HCT116 (cell line): Measurements from ENCODE around the gene KANSL1.

Source experiments
- CEBPB ChIP-seq: IDR thresholded peaks from 2 replicates; pipeline ENCODE4 v1.6.1; 2012; ENCODE audit warnings: low read depth
- EZH2 ChIP-seq: fragments of 200-600 bp; sonication (generic); IDR thresholded peaks from 2 replicates; pipeline ENCODE4 v1.6.1; 2017; ENCODE audit warnings: antibody characterized with exemption, mixed run types
- EZH2phosphoT487 ChIP-seq: fragments of 200-600 bp; IDR thresholded peaks from 2 replicates; pipeline ENCODE4 v1.6.1; 2018; ENCODE audit warnings: antibody characterized with exemption, borderline replicate concordance
- JUND ChIP-seq: IDR thresholded peaks from 2 replicates; pipeline ENCODE4 v1.6.1; 2012
- POLR2A ChIP-seq: IDR thresholded peaks from 2 replicates; pipeline ENCODE4 v1.7.0; 2011; ENCODE audit warnings: borderline replicate concordance; ENCODE audit not compliant: insufficient read depth, insufficient read length; ENCODE audit errors: extremely low read depth
- SIN3A ChIP-seq: IDR thresholded peaks from 2 replicates; pipeline ENCODE4 v1.6.1; 2012; ENCODE audit warnings: low read depth
- SP1 ChIP-seq: IDR thresholded peaks from 2 replicates; pipeline ENCODE4 v1.6.1; 2012; ENCODE audit warnings: low read depth
- YY1 ChIP-seq: IDR thresholded peaks from 2 replicates; pipeline ENCODE4 v1.6.1; 2011; ENCODE audit warnings: low read length, low read depth, moderate library complexity, mild to moderate bottlenecking; ENCODE audit not compliant: insufficient replicate concordance; ENCODE audit errors: extremely low read depth
- ZFX ChIP-seq: fragments of 450-650 bp; IDR thresholded peaks from 2 replicates; pipeline ENCODE4 v1.6.1; 2017
- TF ChIP-seq, protein P1 (sequence below), 3 experiments: fragments of 200-600 bp in 1 of 3; sonication (generic) in 1 of 3; IDR thresholded peaks in 2 of 3; conservative IDR thresholded peaks in 1 of 3; 2 replicates each; pipeline ENCODE4 v1.5.1; 2012 to 2017; ENCODE audit warnings: low read depth in 2 of 3, low read length in 2 of 3, antibody characterized with exemption in 1 of 3, borderline replicate concordance in 1 of 3, control low read depth in 1 of 3, mild to moderate bottlenecking in 1 of 3, mixed read lengths in 1 of 3, mixed run types in 1 of 3, moderate library complexity in 1 of 3; ENCODE audit not compliant: insufficient read depth in 1 of 3
- TF ChIP-seq, protein P2 (sequence below): IDR thresholded peaks from 2 replicates; pipeline ENCODE4 v1.6.1; 2012
- TF ChIP-seq, protein P3 (sequence below): IDR thresholded peaks from 2 replicates; pipeline ENCODE4 v1.6.1; 2012
- TF ChIP-seq, protein P4 (sequence below): IDR thresholded peaks from 2 replicates; pipeline ENCODE4 v1.6.1; 2012; ENCODE audit warnings: low read depth

DNA sequence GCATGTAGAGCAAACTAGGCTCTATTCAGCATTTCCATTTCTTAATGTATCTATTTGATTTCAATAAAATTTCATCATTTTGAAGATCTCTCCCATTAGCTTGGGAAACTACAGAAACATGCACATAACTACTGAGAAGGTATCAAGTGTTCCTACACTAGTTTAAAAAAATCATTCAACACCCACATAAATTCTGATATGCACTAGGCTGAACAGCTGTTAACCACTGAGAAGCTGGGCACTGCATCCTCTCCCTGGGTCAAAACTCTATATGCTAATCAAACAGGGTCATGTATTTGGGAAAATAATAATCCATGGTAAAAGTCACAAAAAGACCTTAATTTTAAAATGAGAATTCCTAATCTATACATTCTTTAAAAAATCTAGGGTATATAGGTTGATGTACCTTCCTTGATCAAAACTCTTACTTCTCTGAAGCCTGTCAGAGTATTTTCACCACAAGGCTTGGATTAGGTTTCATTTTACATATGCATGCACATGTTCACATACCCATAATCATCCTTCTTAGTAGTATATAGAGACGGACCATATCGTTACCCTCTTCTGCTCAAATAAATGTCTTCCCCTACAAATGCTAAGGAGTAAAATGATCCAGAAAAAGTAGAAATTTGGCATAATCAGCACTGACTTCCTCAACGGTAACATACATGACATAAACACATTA, 57.2 kb downstream of the KANSL1 start:
- TF ChIP-seq, protein P1, sequence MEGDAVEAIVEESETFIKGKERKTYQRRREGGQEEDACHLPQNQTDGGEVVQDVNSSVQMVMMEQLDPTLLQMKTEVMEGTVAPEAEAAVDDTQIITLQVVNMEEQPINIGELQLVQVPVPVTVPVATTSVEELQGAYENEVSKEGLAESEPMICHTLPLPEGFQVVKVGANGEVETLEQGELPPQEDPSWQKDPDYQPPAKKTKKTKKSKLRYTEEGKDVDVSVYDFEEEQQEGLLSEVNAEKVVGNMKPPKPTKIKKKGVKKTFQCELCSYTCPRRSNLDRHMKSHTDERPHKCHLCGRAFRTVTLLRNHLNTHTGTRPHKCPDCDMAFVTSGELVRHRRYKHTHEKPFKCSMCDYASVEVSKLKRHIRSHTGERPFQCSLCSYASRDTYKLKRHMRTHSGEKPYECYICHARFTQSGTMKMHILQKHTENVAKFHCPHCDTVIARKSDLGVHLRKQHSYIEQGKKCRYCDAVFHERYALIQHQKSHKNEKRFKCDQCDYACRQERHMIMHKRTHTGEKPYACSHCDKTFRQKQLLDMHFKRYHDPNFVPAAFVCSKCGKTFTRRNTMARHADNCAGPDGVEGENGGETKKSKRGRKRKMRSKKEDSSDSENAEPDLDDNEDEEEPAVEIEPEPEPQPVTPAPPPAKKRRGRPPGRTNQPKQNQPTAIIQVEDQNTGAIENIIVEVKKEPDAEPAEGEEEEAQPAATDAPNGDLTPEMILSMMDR (IDR thresholded peaks at IDR 0.05 in 2 of 3, conservative IDR thresholded peaks at IDR 0.05 in 1 of 3; ENCODE audit: borderline replicate concordance in 1 of 3, insufficient read depth in 1 of 3, low read depth in 2 of 3, low read length in 2 of 3): no peak
- TF ChIP-seq EZH2 (no peak), CEBPB (no peak), JUND (no peak), YY1 (no peak), ZFX (no peak), SIN3A (no peak), SP1 (no peak), POLR2A (no peak), EZH2phosphoT487 (no peak)
- TF ChIP-seq, protein P2, sequence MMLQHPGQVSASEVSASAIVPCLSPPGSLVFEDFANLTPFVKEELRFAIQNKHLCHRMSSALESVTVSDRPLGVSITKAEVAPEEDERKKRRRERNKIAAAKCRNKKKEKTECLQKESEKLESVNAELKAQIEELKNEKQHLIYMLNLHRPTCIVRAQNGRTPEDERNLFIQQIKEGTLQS: no peak
- TF ChIP-seq, protein P3, sequence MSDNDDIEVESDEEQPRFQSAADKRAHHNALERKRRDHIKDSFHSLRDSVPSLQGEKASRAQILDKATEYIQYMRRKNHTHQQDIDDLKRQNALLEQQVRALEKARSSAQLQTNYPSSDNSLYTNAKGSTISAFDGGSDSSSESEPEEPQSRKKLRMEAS: no peak
- TF ChIP-seq, protein P4, sequence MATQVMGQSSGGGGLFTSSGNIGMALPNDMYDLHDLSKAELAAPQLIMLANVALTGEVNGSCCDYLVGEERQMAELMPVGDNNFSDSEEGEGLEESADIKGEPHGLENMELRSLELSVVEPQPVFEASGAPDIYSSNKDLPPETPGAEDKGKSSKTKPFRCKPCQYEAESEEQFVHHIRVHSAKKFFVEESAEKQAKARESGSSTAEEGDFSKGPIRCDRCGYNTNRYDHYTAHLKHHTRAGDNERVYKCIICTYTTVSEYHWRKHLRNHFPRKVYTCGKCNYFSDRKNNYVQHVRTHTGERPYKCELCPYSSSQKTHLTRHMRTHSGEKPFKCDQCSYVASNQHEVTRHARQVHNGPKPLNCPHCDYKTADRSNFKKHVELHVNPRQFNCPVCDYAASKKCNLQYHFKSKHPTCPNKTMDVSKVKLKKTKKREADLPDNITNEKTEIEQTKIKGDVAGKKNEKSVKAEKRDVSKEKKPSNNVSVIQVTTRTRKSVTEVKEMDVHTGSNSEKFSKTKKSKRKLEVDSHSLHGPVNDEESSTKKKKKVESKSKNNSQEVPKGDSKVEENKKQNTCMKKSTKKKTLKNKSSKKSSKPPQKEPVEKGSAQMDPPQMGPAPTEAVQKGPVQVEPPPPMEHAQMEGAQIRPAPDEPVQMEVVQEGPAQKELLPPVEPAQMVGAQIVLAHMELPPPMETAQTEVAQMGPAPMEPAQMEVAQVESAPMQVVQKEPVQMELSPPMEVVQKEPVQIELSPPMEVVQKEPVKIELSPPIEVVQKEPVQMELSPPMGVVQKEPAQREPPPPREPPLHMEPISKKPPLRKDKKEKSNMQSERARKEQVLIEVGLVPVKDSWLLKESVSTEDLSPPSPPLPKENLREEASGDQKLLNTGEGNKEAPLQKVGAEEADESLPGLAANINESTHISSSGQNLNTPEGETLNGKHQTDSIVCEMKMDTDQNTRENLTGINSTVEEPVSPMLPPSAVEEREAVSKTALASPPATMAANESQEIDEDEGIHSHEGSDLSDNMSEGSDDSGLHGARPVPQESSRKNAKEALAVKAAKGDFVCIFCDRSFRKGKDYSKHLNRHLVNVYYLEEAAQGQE: no peak
